Activated naive CD8-positive, alpha-beta T cell (primary cell): ENCODE results near the gene CWC27.
A peak's percentile ranks its signal among the peaks of the same experiment; 100 is the strongest.

Source experiments
- H3K27ac Mint-ChIP-seq: one replicate; pipeline ENCODE4 v1.8.0; 2021; ENCODE audit warnings: mixed read lengths
- H3K27me3 Mint-ChIP-seq: one replicate; pipeline ENCODE4 v1.8.0; 2021; ENCODE audit warnings: mixed read lengths
- H3K36me3 Mint-ChIP-seq: one replicate; pipeline ENCODE4 v1.8.0; 2021; ENCODE audit warnings: mixed read lengths
- H3K4me1 Mint-ChIP-seq: one replicate; pipeline ENCODE4 v1.8.0; 2021; ENCODE audit warnings: low read depth, mixed read lengths
- H3K4me3 Mint-ChIP-seq: one replicate; pipeline ENCODE4 v1.8.0; 2021; ENCODE audit warnings: mild to moderate bottlenecking, mixed read lengths
- H3K9me3 Mint-ChIP-seq: one replicate; pipeline ENCODE4 v1.8.0; 2021; ENCODE audit warnings: low read depth, mixed read lengths

Gene CWC27

DNA sequence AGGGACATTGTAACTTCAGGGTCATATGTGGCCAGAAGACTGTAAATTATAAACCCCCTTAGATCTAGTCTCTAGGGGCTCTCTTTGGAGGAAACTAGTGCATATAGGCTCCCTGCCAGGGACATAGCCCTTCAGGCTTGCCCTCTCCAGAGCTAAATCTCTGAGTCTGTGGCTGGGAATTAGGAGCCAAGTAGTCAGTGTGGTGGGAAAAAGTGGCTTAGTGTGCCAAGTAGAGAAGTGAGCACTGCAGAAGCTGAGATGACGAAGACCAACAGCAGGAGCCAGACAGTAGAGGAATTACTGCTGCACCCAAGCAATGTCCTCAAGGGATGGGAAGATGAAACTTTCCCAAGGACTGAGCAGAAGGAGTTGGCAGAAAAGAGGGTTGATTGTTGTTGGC is 71.2 kb downstream of the CWC27 start:
- Mint-ChIP-seq H3K4me1 (no peaks in the 10 kb centered on the region), H3K27ac (no peak overlapping the region), H3K27me3 (no peaks in the 10 kb centered on the region), H3K4me3 (no peak overlapping the region), H3K36me3 (peaks cover 35% of the 10 kb centered on the region), H3K9me3 (peaks cover 9% of the 10 kb centered on the region)

DNA sequence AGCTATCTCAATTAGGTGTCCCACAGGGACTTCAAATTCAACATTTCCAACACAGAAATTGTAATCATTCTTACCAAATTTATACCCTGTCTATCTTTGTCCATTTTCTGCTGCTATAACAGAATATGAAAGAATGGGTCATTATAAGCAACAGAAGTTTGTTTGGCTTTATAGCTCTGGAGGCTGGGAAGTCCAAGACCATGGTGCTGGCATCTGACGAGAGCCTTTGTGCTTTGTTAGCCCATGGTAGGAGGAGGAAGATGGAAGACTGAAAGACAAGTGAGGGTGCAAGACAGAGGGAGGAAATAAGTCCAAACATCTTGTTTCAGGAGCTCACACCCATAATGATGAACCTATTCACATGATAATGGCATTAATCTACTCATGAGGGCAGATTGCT is 72.2 kb downstream of the CWC27 start:
- H3K36me3 Mint-ChIP-seq, result peaks cover 44% of the 10 kb centered on the region
- no peak overlapping the region for H3K4me3 Mint-ChIP-seq
- no peaks in the 10 kb centered on the region for H3K27me3 Mint-ChIP-seq
- peaks cover 18% of the 10 kb centered on the region for H3K9me3 Mint-ChIP-seq
- no peaks in the 10 kb centered on the region for H3K4me1 Mint-ChIP-seq
- H3K27ac Mint-ChIP-seq, result no peak overlapping the region

- H3K4me1 Mint-ChIP-seq, result no peaks in the 10 kb centered on the region
- H3K27me3 Mint-ChIP-seq, result no peaks in the 10 kb centered on the region
- H3K9me3 Mint-ChIP-seq, result peaks cover 3% of the 10 kb centered on the region
- H3K27ac Mint-ChIP-seq, result no peak overlapping the region
- no peak overlapping the region for H3K4me3 Mint-ChIP-seq
- H3K36me3 Mint-ChIP-seq, result peaks cover 35% of the 10 kb centered on the region
Measured at GRCh38 chr5:64853777-64854176, 85.0 kb downstream of the CWC27 start.

- Mint-ChIP-seq H3K36me3 (peaks cover 33% of the 10 kb centered on the region), H3K9me3 (peaks cover 3% of the 10 kb centered on the region), H3K27ac (peak overlapping the region; percentile 30), H3K4me3 (no peak overlapping the region), H3K4me1 (no peaks in the 10 kb centered on the region), H3K27me3 (no peaks in the 10 kb centered on the region)
Measured at GRCh38 chr5:64854855-64855254, 86.1 kb downstream of the CWC27 start.

DNA sequence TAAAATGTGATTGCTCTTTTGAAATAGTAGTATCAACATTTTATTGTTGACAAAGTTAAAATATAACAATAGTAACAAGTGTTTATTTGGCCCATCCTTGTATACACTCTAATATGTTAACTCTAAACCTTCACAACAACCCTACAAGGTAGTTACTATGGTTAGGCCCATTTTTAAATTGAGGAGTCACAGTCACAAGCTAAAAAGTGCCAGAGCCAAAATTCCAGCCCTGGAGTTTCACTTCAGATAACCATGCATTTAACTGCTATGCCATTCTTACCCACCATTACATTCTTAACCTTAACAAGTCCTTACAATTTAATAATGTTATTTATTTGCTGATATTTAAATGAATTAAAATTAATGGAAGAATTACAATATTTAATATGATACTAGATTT is 91.2 kb downstream of the CWC27 start:
- H3K27me3 Mint-ChIP-seq, result no peaks in the 10 kb centered on the region
- no peaks in the 10 kb centered on the region for H3K4me1 Mint-ChIP-seq
- H3K27ac Mint-ChIP-seq, result no peak overlapping the region
- H3K36me3 Mint-ChIP-seq, result peaks cover 11% of the 10 kb centered on the region
- no peaks in the 10 kb centered on the region for H3K9me3 Mint-ChIP-seq
- no peak overlapping the region for H3K4me3 Mint-ChIP-seq

DNA sequence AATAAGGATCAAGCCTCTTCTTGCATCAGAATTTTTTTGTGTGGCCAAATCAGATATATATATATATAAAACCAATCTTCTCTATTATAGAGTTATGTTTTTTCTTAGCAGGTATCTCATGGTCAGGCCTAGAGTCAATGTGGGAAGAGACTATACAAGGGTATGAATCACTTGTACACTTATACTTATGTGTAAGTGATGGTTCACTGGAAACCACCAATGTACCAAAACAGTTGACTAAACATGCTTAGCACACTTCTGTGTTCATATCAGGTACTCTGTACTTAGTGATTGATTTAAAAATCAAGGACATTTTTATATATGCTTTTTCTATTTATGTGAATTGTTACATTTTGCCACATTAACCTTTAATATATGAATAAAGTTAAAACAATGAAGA is 92.6 kb downstream of the CWC27 start:
- H3K4me1 Mint-ChIP-seq, result no peaks in the 10 kb centered on the region
- no peak overlapping the region for H3K4me3 Mint-ChIP-seq
- H3K9me3 Mint-ChIP-seq, result no peaks in the 10 kb centered on the region
- H3K27me3 Mint-ChIP-seq, result no peaks in the 10 kb centered on the region
- no peak overlapping the region for H3K27ac Mint-ChIP-seq
- peaks cover 16% of the 10 kb centered on the region for H3K36me3 Mint-ChIP-seq

GRCh38 chr5:64864171-64864570 is 95.4 kb downstream of the CWC27 start:
- H3K27me3 Mint-ChIP-seq, result no peaks in the 10 kb centered on the region
- H3K4me1 Mint-ChIP-seq, result no peaks in the 10 kb centered on the region
- H3K36me3 Mint-ChIP-seq, result peaks cover 15% of the 10 kb centered on the region
- H3K27ac Mint-ChIP-seq, result no peak overlapping the region
- no peaks in the 10 kb centered on the region for H3K9me3 Mint-ChIP-seq
- H3K4me3 Mint-ChIP-seq, result no peak overlapping the region

GRCh38 chr5:64865662-64866061 is 96.9 kb downstream of the CWC27 start:
- Mint-ChIP-seq H3K4me1 (no peaks in the 10 kb centered on the region), H3K27ac (no peak overlapping the region), H3K27me3 (no peaks in the 10 kb centered on the region), H3K4me3 (no peak overlapping the region), H3K36me3 (peaks cover 15% of the 10 kb centered on the region), H3K9me3 (no peaks in the 10 kb centered on the region)

DNA sequence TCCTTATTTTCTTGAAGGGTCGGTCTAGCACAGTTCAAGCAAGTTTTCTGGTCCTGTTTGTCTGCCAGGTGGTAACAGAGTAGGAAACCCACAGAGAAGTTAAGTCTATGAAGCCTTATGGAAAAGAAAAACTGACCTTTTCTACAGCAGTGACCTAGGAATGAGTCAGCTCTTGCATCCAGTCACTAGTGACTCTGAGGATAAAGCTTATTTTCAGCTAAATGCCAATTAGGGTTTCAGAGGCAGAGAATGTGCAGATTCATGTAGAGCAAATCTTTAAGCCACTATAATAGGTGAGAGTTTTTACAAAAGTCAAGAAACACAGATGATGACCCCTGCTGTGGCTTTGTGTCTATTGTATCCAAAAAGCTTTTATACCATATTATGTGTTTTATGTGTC is 100.7 kb downstream of the CWC27 start:
- Mint-ChIP-seq H3K9me3 (no peaks in the 10 kb centered on the region), H3K4me3 (no peak overlapping the region), H3K36me3 (peaks cover 20% of the 10 kb centered on the region), H3K4me1 (no peaks in the 10 kb centered on the region), H3K27ac (no peak overlapping the region), H3K27me3 (no peaks in the 10 kb centered on the region)

- no peak overlapping the region for H3K4me3 Mint-ChIP-seq
- no peaks in the 10 kb centered on the region for H3K4me1 Mint-ChIP-seq
- no peaks in the 10 kb centered on the region for H3K27me3 Mint-ChIP-seq
- H3K9me3 Mint-ChIP-seq, result no peaks in the 10 kb centered on the region
- H3K36me3 Mint-ChIP-seq, result peaks cover 14% of the 10 kb centered on the region
- no peak overlapping the region for H3K27ac Mint-ChIP-seq
Measured at GRCh38 chr5:64872044-64872443, 103.3 kb downstream of the CWC27 start.

- Mint-ChIP-seq H3K9me3 (no peaks in the 10 kb centered on the region), H3K27me3 (no peaks in the 10 kb centered on the region), H3K4me1 (no peaks in the 10 kb centered on the region), H3K36me3 (peaks cover 15% of the 10 kb centered on the region), H3K27ac (no peak overlapping the region), H3K4me3 (no peak overlapping the region)
Measured at GRCh38 chr5:64873441-64873840, 104.7 kb downstream of the CWC27 start.

GRCh38 chr5:64874753-64875152 is 106.0 kb downstream of the CWC27 start:
- H3K4me3 Mint-ChIP-seq, result no peak overlapping the region
- H3K4me1 Mint-ChIP-seq, result no peaks in the 10 kb centered on the region
- H3K27me3 Mint-ChIP-seq, result no peaks in the 10 kb centered on the region
- peaks cover 15% of the 10 kb centered on the region for H3K36me3 Mint-ChIP-seq
- H3K9me3 Mint-ChIP-seq, result no peaks in the 10 kb centered on the region
- H3K27ac Mint-ChIP-seq, result no peak overlapping the region

GRCh38 chr5:64876203-64876602 is 107.5 kb downstream of the CWC27 start:
- H3K36me3 Mint-ChIP-seq, result peaks cover 14% of the 10 kb centered on the region
- no peaks in the 10 kb centered on the region for H3K9me3 Mint-ChIP-seq
- no peaks in the 10 kb centered on the region for H3K27me3 Mint-ChIP-seq
- H3K27ac Mint-ChIP-seq, result no peak overlapping the region
- no peak overlapping the region for H3K4me3 Mint-ChIP-seq
- no peaks in the 10 kb centered on the region for H3K4me1 Mint-ChIP-seq

DNA sequence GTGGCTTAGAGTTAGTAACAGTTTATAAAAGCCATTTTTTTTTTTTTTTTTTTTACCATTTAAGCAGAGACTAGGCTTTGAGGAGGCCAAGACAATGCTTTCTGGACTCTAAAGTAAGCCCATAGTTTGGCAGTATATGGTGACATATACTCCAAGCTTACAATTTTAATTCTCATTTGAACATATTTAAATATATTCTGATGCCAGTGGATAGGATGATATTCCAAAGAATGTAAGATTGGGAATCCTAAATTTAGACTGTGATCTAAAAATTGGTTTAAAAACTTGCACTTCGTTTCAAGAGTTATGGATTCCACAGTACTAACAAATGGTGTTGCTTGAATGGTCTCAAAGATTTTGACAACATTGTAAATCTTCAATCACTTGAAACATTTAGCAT is 112.1 kb downstream of the CWC27 start:
- Mint-ChIP-seq H3K4me1 (no peaks in the 10 kb centered on the region), H3K9me3 (no peaks in the 10 kb centered on the region), H3K27ac (no peak overlapping the region), H3K27me3 (no peaks in the 10 kb centered on the region), H3K4me3 (no peak overlapping the region), H3K36me3 (peaks cover 16% of the 10 kb centered on the region)

DNA sequence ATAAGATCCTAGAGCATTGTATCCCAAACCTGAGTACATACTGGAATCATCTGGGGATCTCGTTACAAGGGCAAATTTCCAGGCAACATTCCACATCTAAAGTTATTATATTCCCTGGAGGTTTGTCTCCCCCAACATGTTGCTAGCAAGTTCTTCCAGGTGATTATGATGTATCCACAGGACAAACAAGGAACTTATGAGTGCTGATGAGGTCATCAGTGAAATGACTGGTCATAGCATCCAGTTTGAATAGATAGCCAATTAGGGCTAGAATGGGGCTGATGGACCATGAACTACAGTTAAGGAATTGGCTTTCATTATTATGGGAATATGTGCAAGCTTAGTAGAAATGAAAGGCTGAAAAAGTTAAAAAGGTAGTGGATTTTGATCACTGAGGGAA is 115.2 kb downstream of the CWC27 start:
- Mint-ChIP-seq H3K36me3 (peaks cover 16% of the 10 kb centered on the region), H3K27me3 (no peaks in the 10 kb centered on the region), H3K4me1 (no peaks in the 10 kb centered on the region), H3K4me3 (no peak overlapping the region), H3K27ac (no peak overlapping the region), H3K9me3 (no peaks in the 10 kb centered on the region)

DNA sequence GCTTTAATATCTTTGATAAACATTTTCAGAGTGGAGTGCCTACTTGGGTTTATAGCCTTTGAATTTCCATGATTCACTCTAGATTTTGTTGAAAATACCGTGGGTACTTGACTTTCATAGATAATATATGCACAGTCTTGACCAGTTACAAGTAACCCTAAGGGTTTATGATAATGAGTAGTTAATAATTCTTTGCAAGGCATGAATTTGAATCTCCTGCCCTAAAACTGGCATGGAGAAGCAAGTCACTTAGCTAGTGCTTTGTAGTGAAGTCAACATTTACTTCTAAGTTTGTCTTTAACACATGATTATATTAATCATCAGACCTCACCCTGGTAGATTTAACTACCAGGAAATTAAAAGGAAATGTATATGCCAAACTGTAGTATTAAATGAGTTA is 115.8 kb downstream of the CWC27 start:
- H3K4me1 Mint-ChIP-seq, result no peaks in the 10 kb centered on the region
- no peaks in the 10 kb centered on the region for H3K9me3 Mint-ChIP-seq
- no peaks in the 10 kb centered on the region for H3K27me3 Mint-ChIP-seq
- no peak overlapping the region for H3K4me3 Mint-ChIP-seq
- peaks cover 17% of the 10 kb centered on the region for H3K36me3 Mint-ChIP-seq
- no peak overlapping the region for H3K27ac Mint-ChIP-seq

DNA sequence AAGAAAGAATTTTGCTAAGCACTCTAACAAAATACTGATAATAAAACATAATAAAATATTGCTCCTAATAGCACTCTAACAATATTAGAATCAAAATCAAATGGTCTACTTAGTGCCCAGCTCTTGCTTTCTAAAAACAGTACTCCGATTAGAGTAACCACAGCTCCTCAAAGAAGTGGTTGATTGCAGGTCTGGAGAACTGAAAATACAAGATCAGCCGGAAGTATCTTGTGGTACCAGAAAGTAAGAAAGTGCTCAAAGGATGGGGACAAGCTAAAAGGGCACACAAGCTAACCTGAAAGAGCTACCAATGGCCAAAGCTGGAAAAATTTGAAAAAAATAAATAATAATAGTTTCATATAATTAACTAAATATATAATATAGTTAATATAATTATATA is 119.2 kb downstream of the CWC27 start:
- Mint-ChIP-seq H3K9me3 (no peaks in the 10 kb centered on the region), H3K27me3 (no peaks in the 10 kb centered on the region), H3K36me3 (peaks cover 16% of the 10 kb centered on the region), H3K27ac (no peak overlapping the region), H3K4me3 (no peak overlapping the region), H3K4me1 (no peaks in the 10 kb centered on the region)
